GM12891 (cell line): ENCODE results near the gene TCF7L2.

Experiments used
- POLR2A ChIP-seq: IDR thresholded peaks from 2 replicates; pipeline ENCODE4 v1.6.1; 2011; ENCODE audit warnings: low read depth, low read length, control low read depth
- POLR2AphosphoS5 ChIP-seq: IDR thresholded peaks from 2 replicates; pipeline ENCODE4 v1.6.1; 2011; ENCODE audit warnings: low read depth, low read length, control low read depth
- SPI1 ChIP-seq: IDR thresholded peaks from 2 replicates; pipeline ENCODE4 v1.6.1; 2011; ENCODE audit warnings: low read depth, low read length, control low read depth

- TF ChIP-seq POLR2A (no peak), SPI1 (no peak), POLR2AphosphoS5 (no peak)
Measured at GRCh38 chr10:113118882-113119281, 168.8 kb downstream of the TCF7L2 start.
